Adrenal gland (tissue), 5 donors: ENCODE measurements around the gene CDH15.

Experiments used
- CTCF ChIP-seq, 6 experiments: fragments of 450-650 bp in 4 of 6; fragments of 200-600 bp in 2 of 6; sonication (generic) in 1 of 6; IDR thresholded peaks; 1 replicate in 5 of 6; 2 replicates in 1 of 6; pipeline versions ENCODE4 v1.5.1 to v1.8.0; 2016 to 2021; ENCODE audit warnings: antibody characterized with exemption in 6 of 6, mild to moderate bottlenecking in 2 of 6, moderate library complexity in 1 of 6
- POLR2A ChIP-seq, 2 donors: fragments of 450-650 bp; IDR thresholded peaks; one replicate each; pipeline ENCODE4 v1.6.1; 2017; ENCODE audit warnings: antibody characterized with exemption in 2 of 2, mild to moderate bottlenecking in 2 of 2, moderate library complexity in 1 of 2
- donor health status: DM: no; HTN: no; CAD: no.

DNA sequence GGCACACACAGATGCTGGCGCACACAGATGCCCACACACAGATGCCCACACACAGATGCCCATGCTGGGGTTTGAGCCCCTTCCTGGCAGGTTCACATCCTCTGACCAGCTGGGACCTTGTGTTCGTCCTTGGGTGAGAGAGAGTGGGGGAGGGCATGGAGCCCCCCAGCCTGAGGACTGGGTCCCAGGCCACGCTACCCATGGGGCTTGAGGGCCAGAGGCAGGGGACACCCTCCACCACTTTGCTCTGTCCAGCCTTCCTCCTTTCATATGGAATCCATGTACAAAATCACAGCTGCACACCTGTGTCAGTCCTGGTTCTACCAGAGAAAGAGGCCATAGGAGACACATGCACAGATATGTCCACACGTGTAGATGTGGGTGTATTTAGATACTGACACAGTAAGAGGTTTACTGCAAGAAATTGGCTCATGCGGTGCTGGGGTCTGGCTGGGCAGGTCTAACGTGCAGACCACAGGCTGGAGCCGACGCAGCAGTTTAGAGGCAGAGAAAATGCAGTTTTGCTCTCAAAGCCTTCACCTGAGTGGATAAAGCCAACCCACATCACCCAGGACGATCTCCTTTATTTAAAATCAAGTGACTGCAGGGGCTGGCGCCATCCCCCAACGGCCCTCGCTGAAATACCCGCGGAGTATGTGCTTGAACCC lies 17.9 kb downstream of the CDH15 start:
- TF ChIP-seq CTCF (IDR thresholded peaks at IDR 0.05) (no peak), POLR2A (IDR thresholded peaks at IDR 0.05) (no peak)
